ENCODE results near the gene PTTG2.

DNA sequence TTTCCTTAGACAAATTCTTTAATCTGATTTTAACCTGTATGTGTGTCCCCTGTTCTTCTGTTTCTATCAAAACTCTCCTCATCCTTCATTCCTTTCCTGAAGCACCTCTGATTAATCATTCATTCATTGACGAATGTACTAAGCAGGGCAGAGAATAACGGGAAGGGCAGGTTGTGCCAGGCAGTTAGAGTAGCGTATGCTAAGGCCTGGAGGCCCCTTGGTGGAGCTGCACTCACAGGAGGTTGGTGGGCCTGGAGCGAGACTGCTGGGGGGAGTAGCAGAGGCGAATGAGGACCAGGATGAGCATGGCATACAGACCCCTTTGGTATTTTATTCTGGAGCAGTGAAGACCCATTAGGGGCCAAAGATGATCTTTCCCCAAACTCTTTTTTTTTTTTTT, 22.5 kb downstream of the PTTG2 start:
- no peak for TF ChIP-seq TAF1 (IDR thresholded peaks at IDR 0.05; ENCODE audit: low read depth)
- TF ChIP-seq, protein P1, sequence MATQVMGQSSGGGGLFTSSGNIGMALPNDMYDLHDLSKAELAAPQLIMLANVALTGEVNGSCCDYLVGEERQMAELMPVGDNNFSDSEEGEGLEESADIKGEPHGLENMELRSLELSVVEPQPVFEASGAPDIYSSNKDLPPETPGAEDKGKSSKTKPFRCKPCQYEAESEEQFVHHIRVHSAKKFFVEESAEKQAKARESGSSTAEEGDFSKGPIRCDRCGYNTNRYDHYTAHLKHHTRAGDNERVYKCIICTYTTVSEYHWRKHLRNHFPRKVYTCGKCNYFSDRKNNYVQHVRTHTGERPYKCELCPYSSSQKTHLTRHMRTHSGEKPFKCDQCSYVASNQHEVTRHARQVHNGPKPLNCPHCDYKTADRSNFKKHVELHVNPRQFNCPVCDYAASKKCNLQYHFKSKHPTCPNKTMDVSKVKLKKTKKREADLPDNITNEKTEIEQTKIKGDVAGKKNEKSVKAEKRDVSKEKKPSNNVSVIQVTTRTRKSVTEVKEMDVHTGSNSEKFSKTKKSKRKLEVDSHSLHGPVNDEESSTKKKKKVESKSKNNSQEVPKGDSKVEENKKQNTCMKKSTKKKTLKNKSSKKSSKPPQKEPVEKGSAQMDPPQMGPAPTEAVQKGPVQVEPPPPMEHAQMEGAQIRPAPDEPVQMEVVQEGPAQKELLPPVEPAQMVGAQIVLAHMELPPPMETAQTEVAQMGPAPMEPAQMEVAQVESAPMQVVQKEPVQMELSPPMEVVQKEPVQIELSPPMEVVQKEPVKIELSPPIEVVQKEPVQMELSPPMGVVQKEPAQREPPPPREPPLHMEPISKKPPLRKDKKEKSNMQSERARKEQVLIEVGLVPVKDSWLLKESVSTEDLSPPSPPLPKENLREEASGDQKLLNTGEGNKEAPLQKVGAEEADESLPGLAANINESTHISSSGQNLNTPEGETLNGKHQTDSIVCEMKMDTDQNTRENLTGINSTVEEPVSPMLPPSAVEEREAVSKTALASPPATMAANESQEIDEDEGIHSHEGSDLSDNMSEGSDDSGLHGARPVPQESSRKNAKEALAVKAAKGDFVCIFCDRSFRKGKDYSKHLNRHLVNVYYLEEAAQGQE (IDR thresholded peaks at IDR 0.05; ENCODE audit: low read depth), result no peak
- no peak for TF ChIP-seq RAD21 (IDR thresholded peaks at IDR 0.05; ENCODE audit: low read depth)
- no peak for TF ChIP-seq EP300 (IDR thresholded peaks at IDR 0.05; ENCODE audit: borderline replicate concordance)
- no peak for TF ChIP-seq CREB1 (IDR thresholded peaks at IDR 0.05; ENCODE audit: low read depth)
- TF ChIP-seq, protein P2, sequence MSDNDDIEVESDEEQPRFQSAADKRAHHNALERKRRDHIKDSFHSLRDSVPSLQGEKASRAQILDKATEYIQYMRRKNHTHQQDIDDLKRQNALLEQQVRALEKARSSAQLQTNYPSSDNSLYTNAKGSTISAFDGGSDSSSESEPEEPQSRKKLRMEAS (IDR thresholded peaks at IDR 0.05), result no peak
- TF ChIP-seq TEAD4 (IDR thresholded peaks at IDR 0.05), result no peak
- no peak for TF ChIP-seq CEBPB (IDR thresholded peaks at IDR 0.05)
- no peak for TF ChIP-seq TCF12 (IDR thresholded peaks at IDR 0.05; ENCODE audit: low read depth)
- TF ChIP-seq YY1 (IDR thresholded peaks at IDR 0.05; ENCODE audit: low read depth), result no peak
- no peak for TF ChIP-seq FOXM1 (IDR thresholded peaks at IDR 0.05; ENCODE audit: borderline replicate concordance, low read depth)
- TF ChIP-seq NFIC (IDR thresholded peaks at IDR 0.05), result no peak
- no peak for TF ChIP-seq EGR1 (IDR thresholded peaks at IDR 0.05)
- TF ChIP-seq, protein P3, sequence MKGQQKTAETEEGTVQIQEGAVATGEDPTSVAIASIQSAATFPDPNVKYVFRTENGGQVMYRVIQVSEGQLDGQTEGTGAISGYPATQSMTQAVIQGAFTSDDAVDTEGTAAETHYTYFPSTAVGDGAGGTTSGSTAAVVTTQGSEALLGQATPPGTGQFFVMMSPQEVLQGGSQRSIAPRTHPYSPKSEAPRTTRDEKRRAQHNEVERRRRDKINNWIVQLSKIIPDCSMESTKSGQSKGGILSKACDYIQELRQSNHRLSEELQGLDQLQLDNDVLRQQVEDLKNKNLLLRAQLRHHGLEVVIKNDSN (IDR thresholded peaks at IDR 0.05), result no peak
